Myocyte (in vitro differentiated cells): ENCODE results near the gene COL2A1. TPM values are rescaled to one million over a fixed set of nuclear protein-coding genes. Genes with fewer than 3 reads are reported as not detected.

Experiments used
- DNase-seq: peaks from one replicate; pipeline ENCODE4 v3.0.0-alpha.2; 2012; ENCODE audit warnings: low read depth
- total RNA-seq: library from RNA; depleted of rRNA; stranded (reverse); fragments of >200 nt; gene quantifications from 2 replicates; pipeline ENCODE4 v1.2.3, GENCODE V29; 2014

Gene COL2A1
- total RNA-seq, 1 donor from 2014 or later = 0.51 TPM

DNA sequence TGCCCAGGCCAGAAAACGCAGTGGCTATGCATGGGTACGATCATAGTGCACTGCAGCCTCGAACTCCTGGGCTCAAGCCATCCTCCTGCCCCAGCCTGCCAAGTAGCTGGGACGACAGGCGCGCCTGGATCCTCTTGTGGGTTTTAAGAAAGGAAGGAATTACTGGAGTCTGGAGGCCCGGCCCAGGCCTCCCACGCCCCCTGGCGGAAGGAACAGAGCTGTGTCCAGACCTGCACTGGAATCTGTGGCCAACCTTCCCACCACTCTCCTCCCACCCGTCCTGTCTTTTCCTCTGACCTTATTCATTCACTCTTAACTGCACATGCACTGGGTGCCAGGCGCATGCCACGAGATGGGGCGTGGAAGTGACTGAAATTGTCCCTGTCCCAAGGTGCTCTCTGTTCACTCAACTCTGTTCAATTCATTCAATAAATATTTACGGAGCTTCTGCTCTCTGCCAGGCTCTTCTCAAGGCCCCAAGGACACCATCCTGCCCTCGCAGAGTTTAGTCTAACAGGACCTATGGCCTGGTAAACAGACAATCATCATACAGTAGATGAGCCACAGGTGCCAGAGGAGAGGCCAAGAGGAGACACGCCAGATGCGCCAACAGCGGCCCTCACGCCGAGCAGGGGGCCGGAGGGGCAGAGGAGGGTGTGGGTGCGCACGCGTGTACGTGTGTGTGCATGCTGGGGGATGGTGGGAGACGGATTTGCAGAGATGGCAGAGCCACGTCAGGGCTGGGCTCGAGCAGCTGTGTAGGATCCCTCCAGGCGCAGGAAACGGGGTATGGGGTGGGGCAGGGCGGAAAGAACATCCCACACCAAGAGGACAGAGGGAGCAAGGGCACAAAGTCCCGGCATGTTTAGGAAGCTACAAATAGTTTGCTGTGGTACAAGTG lies 54.6 kb downstream of the COL2A1 start:
- peak; percentile 92 for DNase-seq

DNA sequence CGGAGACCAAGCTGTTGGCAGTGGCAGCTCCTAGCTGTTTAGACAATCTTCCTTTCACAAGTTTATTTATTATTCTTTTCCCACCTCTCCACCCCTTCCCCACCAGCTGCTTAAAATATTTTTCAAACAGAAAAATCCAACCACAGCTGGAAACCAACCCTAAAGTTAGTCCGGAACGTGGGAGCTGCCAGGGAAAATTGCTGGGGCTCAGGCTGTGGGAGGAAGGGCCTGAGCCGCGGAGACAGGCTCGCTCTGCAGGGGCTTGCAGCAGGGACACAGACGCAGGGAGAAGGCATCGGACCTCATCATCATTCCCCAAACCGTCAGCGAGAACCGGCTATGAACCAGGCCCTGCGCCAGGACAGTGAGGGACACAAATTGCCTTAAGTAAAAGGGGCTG lies 56.9 kb downstream of the COL2A1 start:
- DNase-seq = no peak

DNA sequence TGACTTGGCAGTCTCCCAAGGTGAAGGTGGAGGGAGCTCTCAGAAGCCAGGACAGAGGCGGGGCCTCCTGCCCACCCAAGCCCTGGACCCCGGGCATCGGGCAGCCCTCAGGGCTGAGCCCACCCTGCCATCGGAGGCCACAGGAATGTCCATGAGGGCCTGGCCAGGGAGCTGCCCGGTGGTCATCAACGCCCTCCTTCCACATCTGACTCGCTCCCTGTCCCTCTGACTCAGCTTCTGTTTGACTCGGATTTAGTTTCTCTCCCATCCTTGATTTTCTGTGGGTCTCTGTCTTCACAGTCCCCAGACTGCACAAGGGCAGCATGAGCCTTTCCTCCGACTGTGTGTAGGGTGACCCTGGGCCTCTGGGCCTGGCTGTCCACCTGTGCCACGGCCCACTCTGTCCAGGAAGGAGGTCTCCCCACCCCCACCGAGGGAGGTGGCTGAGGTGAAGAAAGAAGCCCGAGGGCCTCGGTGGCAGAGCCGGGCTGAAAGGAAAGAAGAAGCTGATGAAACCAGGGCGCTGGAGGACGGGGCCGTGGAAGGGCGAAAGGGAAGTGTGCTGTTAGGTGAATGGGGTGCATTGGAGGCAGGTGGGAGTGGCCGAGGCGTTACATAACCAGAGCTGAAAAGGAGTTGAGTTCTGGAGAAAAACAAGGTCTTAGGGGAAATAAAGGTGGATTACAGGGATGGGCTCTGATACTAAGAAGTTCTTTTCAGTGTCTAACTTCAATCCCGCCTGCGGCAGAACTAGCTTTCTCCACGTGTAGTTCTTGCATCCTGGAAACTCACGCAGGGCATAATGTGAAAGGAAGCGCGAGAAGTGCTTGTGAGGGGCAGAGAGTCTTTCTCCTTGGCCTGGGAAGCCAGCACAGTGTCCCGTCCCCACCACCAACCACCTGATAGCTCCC lies 57.6 kb downstream of the COL2A1 start:
- peak; percentile 64 for DNase-seq

DNA sequence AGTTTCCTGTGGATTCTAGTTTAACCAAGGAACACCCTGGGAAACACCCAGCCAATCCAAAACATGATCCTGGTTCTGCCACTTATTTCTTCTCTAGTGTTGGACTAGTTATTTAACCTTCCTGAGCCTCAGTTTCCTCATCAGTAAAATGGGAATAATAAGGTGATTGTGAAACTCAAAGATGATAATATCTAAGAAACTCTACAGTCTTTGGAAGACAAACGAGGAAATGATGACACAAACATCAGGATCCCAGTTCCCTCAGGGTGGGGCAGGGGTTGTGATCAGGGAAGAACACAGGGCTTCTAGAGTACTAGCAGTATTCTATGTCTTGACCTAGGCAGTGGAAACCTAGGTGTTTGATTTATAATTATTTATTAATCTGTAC lies 58.9 kb downstream of the COL2A1 start:
- DNase-seq = no peak

DNA sequence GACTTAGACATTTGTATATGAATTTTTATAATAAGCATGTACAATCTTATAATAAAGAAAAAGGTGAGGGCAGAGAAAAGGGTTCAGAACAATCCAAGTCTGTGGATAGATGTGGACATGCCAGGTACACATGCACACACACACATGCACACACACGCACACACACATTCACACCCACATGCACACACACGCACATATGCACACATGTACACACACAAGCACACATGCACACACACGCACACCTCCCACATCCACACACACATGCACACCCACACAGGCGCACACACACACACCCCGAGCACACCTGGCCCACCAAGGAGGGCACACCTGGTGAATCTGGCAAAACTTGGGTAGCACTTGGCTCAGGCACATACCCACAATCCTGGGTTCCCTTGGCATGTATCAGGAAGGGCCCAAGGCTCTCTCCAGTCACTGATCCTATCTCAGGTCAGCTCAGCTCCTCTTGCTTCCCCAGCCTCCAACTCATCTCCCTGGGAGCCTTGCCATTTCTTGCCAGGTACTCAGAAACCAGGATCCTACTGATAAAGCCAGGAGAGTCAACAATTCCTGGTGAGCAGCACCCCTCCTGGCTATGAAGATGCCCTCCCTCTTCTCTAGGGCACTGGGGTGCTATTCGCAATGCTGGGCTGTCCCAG lies 59.5 kb downstream of the COL2A1 start:
- DNase-seq = no peak

DNA sequence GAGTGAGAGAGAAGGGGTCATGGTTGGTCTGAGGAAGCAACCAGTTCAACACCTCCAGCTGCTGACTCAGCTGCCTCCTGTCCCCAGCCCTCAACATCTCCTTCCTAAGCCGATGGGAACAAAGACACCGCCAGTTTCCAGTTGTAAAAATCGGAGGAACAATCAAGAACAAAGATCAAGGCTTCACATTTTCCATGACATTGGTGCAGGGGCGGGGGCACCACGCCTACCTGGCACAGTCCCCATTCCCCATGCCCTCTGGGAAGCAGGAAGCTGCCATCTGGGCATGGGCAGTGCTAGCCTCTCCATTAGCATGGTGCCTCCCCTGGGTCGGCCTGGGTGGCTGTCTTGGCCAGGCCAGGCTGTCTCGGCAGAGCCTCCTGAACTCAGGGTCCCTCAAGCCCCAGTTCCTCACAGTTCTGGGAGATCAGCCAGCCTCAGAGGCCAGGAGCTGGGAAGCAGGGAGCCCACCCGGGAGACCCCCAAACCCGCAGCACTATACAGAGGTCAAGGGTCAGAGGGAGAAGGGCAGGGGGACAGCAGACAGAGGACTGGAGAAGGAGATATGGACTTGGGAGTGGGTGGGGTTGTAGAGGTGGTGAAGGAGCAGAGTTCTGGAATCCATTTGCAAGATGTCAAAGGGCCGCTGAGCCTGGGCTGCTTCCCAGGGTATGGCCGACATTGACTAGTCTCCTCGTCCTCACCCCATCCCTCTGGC lies 60.5 kb downstream of the COL2A1 start:
- DNase-seq = no peak

DNA sequence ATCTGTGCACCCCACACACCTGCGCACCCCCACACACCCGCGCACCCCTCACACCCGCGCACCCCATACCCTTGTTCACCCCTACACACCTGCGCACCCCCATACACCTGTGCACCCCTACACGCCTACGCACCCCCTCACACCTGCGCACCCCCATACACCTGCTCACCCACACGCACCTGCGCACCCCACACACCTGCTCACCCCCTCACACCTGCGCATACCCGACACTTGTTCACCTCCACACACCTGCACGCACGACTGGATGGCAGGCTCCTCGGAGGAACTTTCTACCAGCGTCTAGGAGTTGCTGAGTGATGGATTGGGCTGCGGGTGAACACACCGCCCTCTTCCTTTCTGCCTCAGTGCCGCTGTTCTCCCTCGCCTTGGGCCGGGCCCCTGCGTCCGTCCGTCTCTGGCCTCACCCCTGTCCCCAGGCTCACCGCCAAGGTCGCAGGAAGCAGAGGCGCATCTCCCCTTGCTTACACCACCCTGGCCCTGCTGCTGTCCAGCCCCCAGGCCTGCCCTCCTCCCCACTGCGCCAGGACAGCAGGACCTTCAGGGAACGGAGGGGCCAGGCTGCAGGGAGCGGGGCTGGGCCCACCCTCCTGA lies 61.6 kb downstream of the COL2A1 start:
- DNase-seq = no peak

DNA sequence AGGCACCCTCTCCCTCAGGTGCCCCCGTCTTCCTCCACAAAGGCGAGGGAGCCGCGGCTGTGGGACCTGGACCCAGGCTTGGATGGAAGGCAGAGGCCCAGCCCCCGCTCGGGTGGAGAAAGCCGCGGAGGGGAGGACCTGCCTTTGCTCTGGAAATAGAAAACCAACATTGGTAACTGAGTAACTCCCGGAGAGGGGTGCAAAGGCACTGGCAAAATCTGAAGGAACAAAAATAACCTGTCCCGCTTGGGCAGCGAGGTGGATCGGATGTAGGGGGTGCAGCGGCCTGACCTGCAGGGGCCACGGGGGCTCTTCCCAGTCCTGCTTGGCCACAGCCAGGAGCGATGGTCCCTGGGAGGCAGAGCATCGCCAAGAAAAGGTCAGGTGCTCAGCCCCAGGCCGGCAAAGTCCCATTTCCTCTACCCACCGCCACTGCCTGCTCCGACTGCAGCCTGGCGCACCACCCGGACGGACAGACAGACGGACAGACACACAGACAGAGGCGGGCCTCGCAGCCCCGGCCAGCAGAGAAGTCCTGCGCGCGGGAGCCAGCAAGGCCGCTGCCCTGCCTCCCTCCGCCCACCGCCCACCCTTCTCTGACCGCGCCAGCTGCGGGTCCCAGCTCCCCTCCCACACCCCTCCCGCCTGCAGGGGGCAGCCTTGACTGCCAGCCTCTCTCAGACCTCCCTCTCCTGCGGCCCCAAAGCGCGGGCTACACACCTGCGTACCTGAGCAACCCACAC lies 62.2 kb downstream of the COL2A1 start:
- no peak for DNase-seq

DNA sequence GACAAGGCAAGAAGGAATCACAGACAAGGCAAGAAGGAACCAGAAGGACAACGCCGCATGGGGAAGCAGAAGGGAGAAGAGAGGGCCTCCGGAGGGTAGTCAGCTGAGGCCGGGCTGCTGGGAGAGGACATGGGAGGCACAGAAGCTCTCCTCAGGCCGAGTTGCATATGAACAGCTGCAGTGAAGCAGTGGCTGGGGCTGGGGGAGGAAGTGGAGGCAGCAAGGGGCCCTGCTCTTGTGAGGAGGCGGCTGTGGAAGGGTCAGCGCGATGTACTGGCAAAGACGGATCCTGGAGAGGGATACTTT lies 62.8 kb downstream of the COL2A1 start:
- DNase-seq = no peak

DNA sequence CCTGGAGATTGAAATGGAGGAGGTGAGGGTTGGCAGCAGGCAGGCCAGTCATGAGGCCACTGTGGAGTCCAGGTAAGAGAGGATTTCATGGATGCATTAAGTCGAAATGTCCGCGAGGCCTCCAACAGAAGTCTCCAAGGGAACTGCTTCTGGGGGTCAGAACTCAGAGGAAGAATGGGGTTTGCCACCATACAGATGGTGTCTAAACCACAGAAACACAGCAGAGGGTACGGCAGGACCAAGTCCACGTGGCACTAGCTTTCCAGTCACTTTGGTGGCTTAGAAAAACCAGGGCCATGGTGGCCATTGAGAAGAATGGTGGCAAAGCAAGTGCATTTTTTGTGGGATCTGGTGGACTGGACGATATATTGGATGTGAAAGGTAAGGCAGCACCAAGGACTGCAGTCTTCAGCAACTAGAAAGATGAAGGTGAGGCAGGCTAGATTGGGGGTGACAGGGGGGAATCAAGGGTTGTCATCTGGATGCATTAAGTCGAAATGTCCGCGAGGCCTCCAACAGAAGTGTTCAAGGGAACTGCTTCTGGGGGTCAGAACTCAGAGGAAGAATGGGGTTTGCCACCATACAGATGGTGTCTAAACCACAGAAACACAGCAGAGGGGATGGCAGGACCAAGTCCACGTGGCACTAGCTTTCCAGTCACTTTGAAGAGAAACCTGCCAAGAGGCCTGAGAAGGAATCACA lies 63.4 kb downstream of the COL2A1 start:
- DNase-seq = no peak

DNA sequence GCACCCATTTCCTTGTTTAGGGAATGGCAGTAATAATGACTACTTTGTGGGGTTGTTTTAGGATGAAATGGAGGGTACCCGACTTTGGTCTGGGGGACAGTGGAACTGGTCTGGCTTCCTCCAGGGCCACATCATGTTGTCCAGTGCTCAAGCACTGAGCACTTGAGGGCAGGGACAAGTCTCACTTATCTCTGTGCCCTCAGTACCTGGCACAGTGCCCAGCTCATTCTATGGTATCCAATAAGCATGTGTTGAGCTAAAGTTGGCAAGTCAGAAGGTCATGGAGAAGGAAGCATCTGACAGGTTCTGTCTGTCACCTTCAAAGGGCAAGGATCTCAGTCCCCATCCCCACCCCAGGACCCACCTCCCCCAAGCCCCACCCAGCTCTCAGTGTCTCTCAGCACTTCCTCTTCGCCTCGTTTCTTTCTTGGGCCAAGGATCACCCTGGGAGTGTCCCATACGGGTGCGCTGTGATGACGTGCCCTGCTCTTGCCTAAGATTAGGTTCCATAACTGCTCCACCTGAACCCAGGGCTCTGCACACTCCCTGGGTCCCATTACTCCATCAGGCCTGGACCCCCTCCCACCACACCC lies 65.2 kb downstream of the COL2A1 start:
- no peak for DNase-seq

DNA sequence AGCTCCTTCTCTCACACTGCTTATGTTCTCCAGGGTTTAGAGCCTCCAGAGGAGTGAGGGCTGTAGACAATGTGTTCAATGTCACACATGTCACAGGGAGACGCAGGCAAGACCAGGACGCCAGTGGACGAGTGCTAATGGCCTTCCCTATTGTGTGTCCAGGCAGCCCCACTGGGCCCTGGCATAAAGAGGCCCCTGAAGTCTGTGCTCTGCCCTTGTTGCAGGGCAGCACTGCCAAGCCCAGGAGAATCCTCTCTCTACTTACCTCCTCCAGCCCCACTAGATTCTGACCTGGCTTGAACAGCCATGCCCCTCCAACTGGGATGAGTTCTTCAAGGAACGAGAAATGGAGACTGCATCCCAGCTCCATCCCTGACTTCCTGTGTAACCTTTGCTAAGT lies 65.7 kb downstream of the COL2A1 start:
- no peak for DNase-seq

DNA sequence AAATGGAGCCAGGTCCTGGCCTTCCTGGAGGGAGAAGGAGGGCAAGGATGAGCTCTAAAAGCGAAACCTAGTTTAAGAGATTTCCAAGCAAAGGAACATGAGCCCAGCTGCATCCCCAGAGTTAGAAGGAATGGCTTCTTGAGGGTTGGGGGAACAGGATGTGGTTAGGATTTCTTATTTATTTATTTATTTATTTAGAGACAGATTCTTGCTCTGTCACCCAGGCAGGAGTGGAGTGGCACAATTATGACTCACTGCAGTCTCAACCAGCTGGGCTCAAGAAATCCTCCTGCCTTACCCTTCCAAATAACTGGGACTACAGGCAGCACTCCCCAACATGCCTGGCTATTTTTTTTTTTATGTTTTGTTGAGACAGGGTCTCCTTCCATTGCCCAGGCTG lies 66.2 kb downstream of the COL2A1 start:
- DNase-seq = peak; percentile 81

DNA sequence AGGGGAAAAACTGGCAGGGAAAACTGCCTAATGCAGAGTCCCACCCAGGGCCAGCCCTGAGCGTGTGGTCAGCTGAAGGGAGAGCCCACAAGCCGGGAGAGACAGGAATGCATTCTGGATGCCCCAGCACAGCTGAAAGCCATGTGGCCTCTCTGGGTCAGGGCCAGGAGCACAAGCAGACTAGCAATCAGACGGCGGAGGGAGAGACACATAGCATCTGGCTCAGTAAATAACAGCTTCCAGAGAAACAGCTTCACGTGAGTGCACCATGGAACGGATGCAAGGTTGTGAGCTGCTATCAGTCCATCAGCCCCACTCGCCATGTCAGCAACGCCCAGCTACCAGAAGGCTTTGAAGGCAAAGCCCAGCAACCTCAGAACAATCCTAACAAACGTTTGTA lies 69.1 kb downstream of the COL2A1 start:
- DNase-seq = peak; percentile 99

DNA sequence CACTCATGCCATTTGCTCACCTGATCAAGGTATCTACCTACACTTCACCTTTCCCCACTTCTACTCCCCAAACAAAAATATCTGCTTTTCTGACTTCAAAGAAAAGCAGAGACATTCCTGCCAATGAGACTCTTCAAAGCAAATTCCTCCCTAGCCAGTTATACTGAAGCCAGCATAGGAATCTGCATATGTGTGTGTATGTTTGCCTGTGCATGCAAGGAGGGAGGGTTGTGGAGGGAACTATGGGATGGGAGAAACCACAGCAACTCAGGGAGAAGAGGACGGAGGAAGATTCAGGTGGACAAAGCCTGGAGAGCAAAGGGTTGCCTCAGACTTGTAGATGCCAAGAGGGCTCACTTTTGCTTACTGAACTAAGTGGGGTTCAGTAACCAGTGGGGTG lies 73.1 kb downstream of the COL2A1 start:
- DNase-seq = no peak

DNA sequence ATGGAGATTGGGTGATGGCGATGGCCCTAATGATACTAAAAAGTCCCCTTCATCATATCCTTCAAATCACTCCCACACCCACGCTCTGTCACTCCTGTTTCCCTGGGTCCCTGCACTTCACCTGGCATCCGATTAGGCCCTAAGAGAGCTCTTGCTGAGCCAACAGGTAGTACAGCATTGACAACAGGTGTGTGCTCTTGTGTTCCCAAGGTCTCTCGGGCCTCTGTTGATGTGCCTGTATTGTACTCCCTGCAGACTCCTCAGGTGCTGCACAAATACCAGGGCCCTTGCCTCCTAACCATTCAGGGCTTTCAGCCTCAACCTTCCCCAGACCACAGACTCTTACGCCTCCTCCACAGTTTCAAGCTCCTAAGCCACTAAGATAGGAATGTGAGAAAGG lies 73.6 kb downstream of the COL2A1 start:
- no peak for DNase-seq

DNA sequence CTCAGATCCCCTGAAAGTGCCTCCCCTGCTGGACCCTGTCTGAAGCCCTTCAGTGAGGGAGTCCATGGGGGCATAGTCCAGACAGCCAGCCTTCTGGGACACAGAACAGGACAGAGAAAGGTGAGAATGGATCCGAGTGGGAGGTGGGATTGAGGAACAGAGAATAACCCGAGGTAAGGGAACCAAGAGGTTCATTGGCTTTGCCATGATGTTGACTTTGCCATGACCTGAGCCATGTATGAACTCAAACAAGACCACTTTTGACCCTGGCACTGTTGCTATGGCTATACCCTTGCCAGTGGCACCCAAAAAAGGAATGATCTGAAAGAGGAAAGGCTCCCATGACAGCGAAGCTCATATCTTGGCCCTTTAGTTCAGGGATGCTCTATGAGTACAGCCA lies 76.9 kb downstream of the COL2A1 start:
- DNase-seq = no peak
